ENCODE measurements around the gene MARCHF9. TPM values are rescaled to one million over a fixed set of nuclear protein-coding genes. Genes with fewer than 3 reads are reported as not detected.

The MARCHF9 gene
- total RNA-seq, 1 experiment from 2014 or later, result 21.8 TPM

- H4K20me1 ChIP-seq (ENCODE audit: insufficient read depth), result no peaks in the 10 kb centered on the region
- no peak overlapping the region for H2AFZ ChIP-seq (ENCODE audit: low read depth, low read length, poor library complexity, severe bottlenecking)
- H3K4me3 ChIP-seq (replicated peaks in 1 of 2; ENCODE audit: low read depth in 1 of 2, low read length in 2 of 2), result no peak overlapping the region
- CTCF ChIA-PET, result no interaction called here
- no peak overlapping the region for H3K9ac ChIP-seq (ENCODE audit: low read length)
- no peak for ATAC-seq
- no TSS peak for BruUV-seq (replicated peaks)
- RAD21 ChIA-PET (ENCODE audit: low non-redundant PET in 1 of 2, low total read pairs in 2 of 2, uncharacterized antibody in 2 of 2, unreplicated experiment in 2 of 2), result no interaction called here
- H3K79me2 ChIP-seq (ENCODE audit: insufficient read depth, low read length), result no peaks in the 10 kb centered on the region
- POLR2A ChIA-PET, result no interaction called here
- no peaks in the 10 kb centered on the region for H3K9me2 ChIP-seq (ENCODE audit: insufficient read depth)
- no peak for DNase-seq (ENCODE audit: low read depth, low spot score)
- H3K4me1 ChIP-seq (ENCODE audit: control insufficient read depth in 1 of 2, insufficient read depth in 2 of 2, low read length in 2 of 2), result peaks cover 0 to 8% of the 10 kb centered on the region in 2 experiments; a peak in 1 of 4 replicates
- H3K27me3 ChIP-seq (ENCODE audit: insufficient read depth, low read length), result no peaks in the 10 kb centered on the region
- no peak overlapping the region for H3K4me2 ChIP-seq (ENCODE audit: low read length)
- peaks cover 0 to 3% of the 10 kb centered on the region in 2 experiments; a peak in 3 of 4 replicates for H3K36me3 ChIP-seq (ENCODE audit: control insufficient read depth in 1 of 2, insufficient read depth in 2 of 2, low read length in 2 of 2)
- no peak overlapping the region for H3K27ac ChIP-seq (ENCODE audit: low read depth, low read length)
- no peak for TF ChIP-seq SP1 (IDR thresholded peaks at IDR 0.05; ENCODE audit: low read depth)
- no peak for TF ChIP-seq ELF1 (IDR thresholded peaks at IDR 0.05; ENCODE audit: borderline replicate concordance, low read depth)
- TF ChIP-seq CEBPB (IDR thresholded peaks at IDR 0.05; ENCODE audit: low read depth), result no peak
- TF ChIP-seq REST (IDR thresholded peaks at IDR 0.05; ENCODE audit: low read depth), result no peak
- TF ChIP-seq MAX (IDR thresholded peaks at IDR 0.05), result no peak
- no peak for TF ChIP-seq YY1 (IDR thresholded peaks at IDR 0.05; ENCODE audit: extremely low read depth, insufficient replicate concordance, low read depth, low read length)
- TF ChIP-seq EZH2 (IDR thresholded peaks at IDR 0.05), result no peak
- no peak for TF ChIP-seq ZFX (IDR thresholded peaks at IDR 0.05)
- no peaks in the 10 kb centered on the region for H3K9me3 ChIP-seq (ENCODE audit: control insufficient read depth in 1 of 2, insufficient read depth in 1 of 2, low read depth in 1 of 2, low read length in 2 of 2)
- intact Hi-C loops (cut with micrococcal nuclease), result no loop called here
Observed at GRCh38 chr12:57736741-57737466, 18.0 kb upstream of the MARCHF9 start.

All from HCT116 (cell line).